Omental fat pad (tissue), 4 donors: Measurements from ENCODE around the gene SAMD13. TPM values are rescaled to one million over a fixed set of nuclear protein-coding genes. Genes with fewer than 3 reads are reported as not detected.

Experiments used
- ATAC-seq: fragments of 150-250 bp; one replicate; pipeline ENCODE4 v1.9.1; 2016; ENCODE audit warnings: mild to moderate bottlenecking, moderate library complexity; ENCODE audit not compliant: low FRiP score
- DNase-seq: peaks from one replicate; pipeline ENCODE4 v3.0.0-alpha.2; 2019; ENCODE audit warnings: low spot score
- total RNA-seq, 4 donors: library from RNA; depleted of rRNA; stranded (reverse); fragments of >200 nt; gene quantifications; one replicate each; pipeline ENCODE4 v1.1.0, GENCODE V29; 2016
- TF ChIP-seq, protein P1 (sequence below), 3 donors: fragments of 450-650 bp; IDR thresholded peaks; one replicate each; pipeline ENCODE4 v1.5.1; 2016 to 2017; ENCODE audit warnings: antibody characterized with exemption in 3 of 3, mild to moderate bottlenecking in 3 of 3, moderate library complexity in 2 of 3

The SAMD13 gene
- total RNA-seq, 4 donors from 2014 or later: 0.63 to 1.3 (median 0.72) TPM; not detected in 1

DNA sequence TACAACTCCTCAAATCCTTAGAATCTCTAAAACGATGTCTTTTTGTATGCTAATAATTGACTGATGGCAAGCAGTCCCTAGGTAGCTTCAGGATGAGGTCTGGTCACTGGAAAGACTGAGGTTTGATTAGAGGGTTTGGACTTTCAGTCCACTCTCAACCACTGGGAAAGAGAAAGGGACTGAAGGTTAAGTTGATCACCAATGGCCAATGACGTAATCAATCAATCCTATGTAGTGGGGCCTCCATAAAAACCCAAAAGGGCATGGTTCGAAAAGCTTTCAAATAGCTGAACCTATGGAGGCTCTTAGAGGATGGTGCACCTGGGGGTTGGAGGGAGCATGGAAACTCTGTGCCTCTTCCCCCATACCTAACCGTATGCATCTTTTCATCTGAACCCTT is 57.2 kb downstream of the SAMD13 start:
- TF ChIP-seq, protein P1, sequence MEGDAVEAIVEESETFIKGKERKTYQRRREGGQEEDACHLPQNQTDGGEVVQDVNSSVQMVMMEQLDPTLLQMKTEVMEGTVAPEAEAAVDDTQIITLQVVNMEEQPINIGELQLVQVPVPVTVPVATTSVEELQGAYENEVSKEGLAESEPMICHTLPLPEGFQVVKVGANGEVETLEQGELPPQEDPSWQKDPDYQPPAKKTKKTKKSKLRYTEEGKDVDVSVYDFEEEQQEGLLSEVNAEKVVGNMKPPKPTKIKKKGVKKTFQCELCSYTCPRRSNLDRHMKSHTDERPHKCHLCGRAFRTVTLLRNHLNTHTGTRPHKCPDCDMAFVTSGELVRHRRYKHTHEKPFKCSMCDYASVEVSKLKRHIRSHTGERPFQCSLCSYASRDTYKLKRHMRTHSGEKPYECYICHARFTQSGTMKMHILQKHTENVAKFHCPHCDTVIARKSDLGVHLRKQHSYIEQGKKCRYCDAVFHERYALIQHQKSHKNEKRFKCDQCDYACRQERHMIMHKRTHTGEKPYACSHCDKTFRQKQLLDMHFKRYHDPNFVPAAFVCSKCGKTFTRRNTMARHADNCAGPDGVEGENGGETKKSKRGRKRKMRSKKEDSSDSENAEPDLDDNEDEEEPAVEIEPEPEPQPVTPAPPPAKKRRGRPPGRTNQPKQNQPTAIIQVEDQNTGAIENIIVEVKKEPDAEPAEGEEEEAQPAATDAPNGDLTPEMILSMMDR (IDR thresholded peaks at IDR 0.05): no peak
- no peak for DNase-seq
- ATAC-seq: no peak

DNA sequence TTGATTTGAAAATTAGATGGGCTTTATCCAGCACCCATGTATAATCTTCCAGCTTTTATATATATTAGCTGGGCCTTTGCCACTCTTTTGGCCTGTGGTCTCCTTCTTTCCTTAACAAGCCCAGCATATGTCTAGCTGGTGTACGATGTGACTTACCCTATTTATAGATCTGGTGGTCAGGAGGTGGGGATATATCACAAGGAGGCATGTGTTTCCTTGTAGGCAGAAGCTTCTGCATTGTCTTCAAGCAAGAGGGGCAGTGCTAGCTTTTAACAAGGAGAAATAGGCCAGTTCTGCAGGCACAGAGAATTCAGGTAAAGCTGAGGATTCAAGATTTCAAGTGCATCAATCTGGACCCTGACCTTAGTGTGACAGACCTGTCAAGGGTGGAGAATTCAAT is 58.8 kb downstream of the SAMD13 start:
- TF ChIP-seq, protein P1 (IDR thresholded peaks at IDR 0.05): no peak
- ATAC-seq: no peak
- DNase-seq: no peak

DNA sequence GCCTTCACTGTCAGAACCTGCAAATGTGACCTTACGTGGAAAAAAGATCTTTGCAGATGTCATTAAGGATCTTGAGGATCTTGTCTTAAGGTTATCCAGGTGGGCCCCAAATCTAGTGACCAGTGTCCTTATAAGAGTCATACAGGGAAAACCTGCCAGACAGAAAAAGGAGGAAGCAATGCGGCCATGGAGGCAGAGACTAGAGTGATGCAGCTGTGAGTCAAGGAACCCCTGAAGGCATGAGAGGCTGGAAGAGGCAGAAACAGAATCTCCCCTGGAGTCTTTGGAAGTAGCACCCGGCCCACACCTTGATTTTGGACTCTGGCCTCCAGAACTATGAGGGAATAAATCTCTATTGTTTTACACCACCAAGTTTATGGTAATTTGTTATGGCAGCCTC is 60.3 kb downstream of the SAMD13 start:
- DNase-seq (no peak), ATAC-seq (no peak)
- TF ChIP-seq, protein P1 (IDR thresholded peaks at IDR 0.05): no peak

DNA sequence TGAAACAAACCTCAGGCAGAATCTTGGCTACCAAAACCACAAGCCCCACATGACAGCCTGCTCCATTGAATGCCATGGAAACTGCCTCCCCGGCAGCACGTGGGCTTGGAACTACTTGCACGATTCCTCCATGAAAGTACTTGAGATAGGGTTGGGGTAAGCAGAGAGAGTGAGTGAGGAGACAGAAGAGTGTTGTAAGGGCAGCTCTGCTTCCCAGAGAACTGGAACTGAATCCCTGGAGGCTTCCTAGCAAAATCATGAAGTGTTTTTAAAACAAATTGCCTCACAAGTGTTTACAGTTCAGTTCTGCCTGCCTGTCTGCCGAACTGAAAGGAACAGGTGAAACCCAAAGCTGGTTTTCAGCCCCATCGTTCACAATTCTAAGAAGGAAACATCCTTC is 61.5 kb downstream of the SAMD13 start:
- TF ChIP-seq, protein P1 (IDR thresholded peaks at IDR 0.05): no peak
- ATAC-seq (no peak), DNase-seq (no peak)

DNA sequence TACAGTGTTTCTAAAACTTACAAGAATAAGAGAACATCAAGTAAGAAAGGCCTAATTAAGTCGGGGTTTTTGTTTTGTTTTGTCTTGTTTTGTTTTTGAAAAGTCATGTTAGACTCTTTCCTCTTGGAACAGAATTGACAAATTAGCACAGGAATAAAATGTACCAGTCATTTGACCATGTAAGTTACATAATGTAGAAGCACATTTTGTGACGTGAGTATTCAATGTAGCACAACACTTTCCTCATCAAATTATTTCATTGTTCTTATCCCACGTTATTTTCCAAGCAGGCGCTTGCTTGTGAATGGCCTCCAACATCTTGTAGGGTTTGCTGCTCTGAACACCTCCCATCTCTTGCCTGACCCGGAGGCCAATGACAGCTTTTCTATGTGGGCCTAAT is 62.1 kb downstream of the SAMD13 start:
- TF ChIP-seq, protein P1 (IDR thresholded peaks at IDR 0.05): no peak
- ATAC-seq: no peak
- DNase-seq: no peak

DNA sequence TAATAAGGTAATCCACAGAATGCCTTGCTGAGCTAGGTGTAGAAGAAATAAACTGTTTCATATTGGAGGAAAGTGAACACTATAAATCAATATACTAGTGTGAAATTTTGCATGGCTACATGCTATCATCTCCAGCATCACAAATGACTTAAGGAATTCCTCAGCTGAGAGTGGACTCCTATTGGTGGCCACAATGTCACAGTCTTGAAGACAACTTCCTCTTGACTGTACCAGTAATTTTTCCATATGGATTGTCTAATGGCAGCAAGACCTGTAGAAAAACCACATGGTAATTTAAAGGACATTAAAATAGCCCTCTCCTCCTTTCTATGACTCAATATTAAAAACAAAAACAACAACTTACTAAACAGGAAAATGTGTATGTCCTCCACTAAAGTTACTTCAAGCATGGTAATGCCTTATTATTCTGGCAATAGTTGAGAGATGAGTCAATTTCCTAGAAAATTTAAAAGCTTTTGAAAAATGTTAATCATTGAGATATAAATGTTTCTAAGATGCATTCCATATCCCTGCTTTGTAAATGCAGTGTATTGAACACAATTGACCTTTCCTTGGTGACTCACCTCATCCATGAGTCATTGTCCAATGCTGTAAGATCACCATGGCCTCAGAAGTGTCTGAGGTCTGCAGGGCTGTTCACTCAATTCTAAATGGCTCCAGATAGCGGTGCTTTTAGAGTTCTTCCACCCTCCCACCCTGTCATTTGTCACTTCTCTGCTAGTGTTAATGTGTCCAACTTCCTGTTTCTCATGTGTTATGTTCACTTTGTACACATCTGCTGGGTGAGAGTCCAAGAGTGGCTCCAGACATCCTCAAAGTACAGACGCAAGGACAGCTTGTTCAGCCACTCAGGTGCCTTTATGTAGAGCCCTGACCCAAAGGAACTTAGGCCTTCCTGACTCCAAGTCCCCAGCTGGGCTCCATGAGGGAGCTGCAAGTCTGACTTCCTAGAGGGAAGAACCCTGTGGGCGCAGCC is 64.0 kb downstream of the SAMD13 start:
- TF ChIP-seq, protein P1 (IDR thresholded peaks at IDR 0.05): no peak
- ATAC-seq (peak; percentile 91), DNase-seq (no peak)

DNA sequence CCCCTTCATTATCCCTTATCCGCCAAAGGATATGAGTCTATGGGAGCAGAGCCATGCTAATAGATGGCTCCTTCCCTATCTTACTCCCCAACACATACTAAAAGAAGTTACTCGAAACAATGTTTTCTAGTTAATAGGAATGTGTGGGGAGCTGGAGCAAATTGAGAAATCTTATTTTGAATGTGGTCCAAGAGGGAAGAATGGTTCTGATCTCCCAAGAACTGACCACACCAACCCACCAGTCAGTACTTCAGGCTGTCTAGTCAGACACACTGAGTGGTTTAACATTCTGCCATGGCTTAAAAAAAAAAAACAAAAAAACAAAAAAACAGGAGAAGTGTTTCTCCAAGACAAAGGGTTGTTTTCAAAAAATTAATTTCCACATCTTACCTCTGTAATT is 65.3 kb downstream of the SAMD13 start:
- ATAC-seq (peak; percentile 82), DNase-seq (no peak)
- TF ChIP-seq, protein P1 (IDR thresholded peaks at IDR 0.05): no peak
